ENCODE results near the gene SORCS1.

SORCS1 gene

GRCh38 chr10:106987362-106987761 lies 177.1 kb downstream of the SORCS1 start:
- no peak for DNase-seq

GRCh38 chr10:106982268-106982667 lies 182.2 kb downstream of the SORCS1 start:
- no peak for DNase-seq

- no peak for DNase-seq
Measured at GRCh38 chr10:106981452-106982075, 182.9 kb downstream of the SORCS1 start.

GRCh38 chr10:106980495-106981451 lies 183.7 kb downstream of the SORCS1 start:
- DNase-seq: no peak

- no peak for DNase-seq
Measured at GRCh38 chr10:106978756-106979155, 185.8 kb downstream of the SORCS1 start.

GRCh38 chr10:106973716-106974115 lies 190.8 kb downstream of the SORCS1 start:
- no peak for DNase-seq

GRCh38 chr10:106973288-106973687 lies 191.2 kb downstream of the SORCS1 start:
- DNase-seq: no peak

GRCh38 chr10:106972381-106972780 lies 192.1 kb downstream of the SORCS1 start:
- no peak for DNase-seq

- no peak for DNase-seq
Measured at GRCh38 chr10:106971411-106971831, 193.1 kb downstream of the SORCS1 start.

GRCh38 chr10:106967452-106967851 lies 197.1 kb downstream of the SORCS1 start:
- no peak for DNase-seq

GRCh38 chr10:106960812-106961211 lies 203.7 kb downstream of the SORCS1 start:
- no peak for DNase-seq

- DNase-seq: no peak
Measured at GRCh38 chr10:106959521-106959920, 205.0 kb downstream of the SORCS1 start.

GRCh38 chr10:106958589-106959361 lies 205.7 kb downstream of the SORCS1 start:
- DNase-seq: no peak

- DNase-seq: no peak
Measured at GRCh38 chr10:106957823-106958588, 206.5 kb downstream of the SORCS1 start.

- no peak for DNase-seq
Measured at GRCh38 chr10:106956216-106956915, 208.1 kb downstream of the SORCS1 start.

GRCh38 chr10:106955133-106955532 lies 209.4 kb downstream of the SORCS1 start:
- no peak for DNase-seq

GRCh38 chr10:106952033-106952432 lies 212.5 kb downstream of the SORCS1 start:
- DNase-seq: no peak

- DNase-seq: no peak
Measured at GRCh38 chr10:106949680-106950478, 214.6 kb downstream of the SORCS1 start.

GRCh38 chr10:106947643-106948042 lies 216.9 kb downstream of the SORCS1 start:
- DNase-seq: no peak

- DNase-seq: no peak
Measured at GRCh38 chr10:106942035-106942662, 222.4 kb downstream of the SORCS1 start.

Measured in fibroblast of skin of back (primary cell).